GM10248 (cell line): ENCODE results near the gene KCTD5.
"Not testable (repeated sequence)": the region's sequence is repeated elsewhere in the genome, so short reads cannot be mapped to it uniquely, and the experiment has no call there.

Source experiments
- CTCF ChIA-PET: fragments of 300-600 bp; sonication (Branson Sonifier 250); formaldehyde crosslinking; extraction: SDS; loops from one replicate; lab custom pipeline; 2021; ENCODE audit warnings: antibody characterized with exemption; lab: Yijun Ruan, JAX
- POLR2A ChIA-PET: fragments of 350-650 bp; sonication (Branson Sonifier 250); formaldehyde crosslinking; extraction: SDS; loops from one replicate; lab custom pipeline; 2020; ENCODE audit warnings: antibody characterized with exemption; lab: Yijun Ruan, JAX
- DNase-seq: peaks from one replicate; pipeline ENCODE4 v3.0.0; 2012; ENCODE audit errors: extremely low spot score
- CTCF ChIP-seq: IDR thresholded peaks from 2 replicates; pipeline ENCODE4 v1.5.1; 2012; ENCODE audit warnings: mild to moderate bottlenecking, low read depth; ENCODE audit errors: extremely low read depth, missing control alignments, control extremely low read depth

The KCTD5 gene

GRCh38 chr16:2660755-2661373 lies 21.5 kb upstream of the KCTD5 start:
- TF ChIP-seq CTCF = peak; percentile 49
- CTCF ChIA-PET = interaction anchor here (2.7 kb wide), 1 partner anchor 11 kb away, joined by 6 read pairs; no protein-coding TSS in a partner anchor
- DNase-seq = peak; percentile 12
- POLR2A ChIA-PET = not testable (repeated sequence)

GRCh38 chr16:2663553-2664546 lies 18.5 kb upstream of the KCTD5 start:
- ChIA-PET CTCF (interaction anchor here (1.4 kb wide), 1 partner anchor 61 kb away, joined by 3 read pairs; no protein-coding TSS in a partner anchor), POLR2A (no interaction called here)
- DNase-seq = no peak
- no peak for TF ChIP-seq CTCF

GRCh38 chr16:2664574-2664982 lies 17.7 kb upstream of the KCTD5 start:
- no peak for TF ChIP-seq CTCF
- CTCF ChIA-PET = interaction anchor here (1.4 kb wide), 1 partner anchor 62 kb away, joined by 3 read pairs; no protein-coding TSS in a partner anchor
- DNase-seq = no peak
- POLR2A ChIA-PET = no interaction called here

- DNase-seq, CTCF ChIA-PET, POLR2A ChIA-PET: not testable (repeated sequence)
Observed at GRCh38 chr16:2666671-2667070, 15.7 kb upstream of the KCTD5 start.

GRCh38 chr16:2669587-2669986 lies 12.7 kb upstream of the KCTD5 start:
- POLR2A ChIA-PET = not testable (repeated sequence)

GRCh38 chr16:2670017-2670416 lies 12.3 kb upstream of the KCTD5 start:
- CTCF ChIA-PET = interaction anchor here (1.6 kb wide), 1 partner anchor 21 kb away, joined by 4 read pairs; no protein-coding TSS in a partner anchor
- peak; percentile 67 for TF ChIP-seq CTCF
- POLR2A ChIA-PET = not testable (repeated sequence)
- DNase-seq = peak; percentile 25

More at GRCh38 chr16:2669587-2669986, 12.7 kb upstream of the KCTD5 start:
- not testable (repeated sequence) for DNase-seq
- CTCF ChIA-PET = interaction anchor here (1.6 kb wide), 1 partner anchor 20 kb away, joined by 4 read pairs; no protein-coding TSS in a partner anchor

GRCh38 chr16:2671193-2671592 lies 11.1 kb upstream of the KCTD5 start:
- peak; percentile 58 for TF ChIP-seq CTCF
- CTCF ChIA-PET = interaction anchor here (1.6 kb wide), 1 partner anchor 22 kb away, joined by 4 read pairs; no protein-coding TSS in a partner anchor
- DNase-seq, POLR2A ChIA-PET: not testable (repeated sequence)
